PFSK-1 (cell line): ENCODE results near the gene ACSL5.

Experiments
- FOXP2 ChIP-seq: optimal IDR thresholded peaks from 2 replicates; pipeline ENCODE3; 2011; ENCODE audit warnings: borderline replicate concordance, control low read depth, inconsistent platforms; ENCODE audit not compliant: insufficient read depth; ENCODE audit errors: extremely low read length, extremely low read depth
- POLR2AphosphoS5 ChIP-seq: IDR thresholded peaks from 2 replicates; pipeline ENCODE4 v1.6.1; 2012; ENCODE audit warnings: low read depth, mild to moderate bottlenecking, control low read depth, low read length, moderate library complexity
- SIN3A ChIP-seq: IDR thresholded peaks from 2 replicates; pipeline ENCODE4 v1.6.1; 2012; ENCODE audit warnings: mild to moderate bottlenecking, low read length, moderate library complexity, borderline replicate concordance; ENCODE audit not compliant: insufficient read depth
- TAF1 ChIP-seq: IDR thresholded peaks from 2 replicates; pipeline ENCODE4 v1.6.1; 2012; ENCODE audit warnings: low read length, control low read depth, borderline replicate concordance; ENCODE audit not compliant: insufficient read depth
- TF ChIP-seq, protein P1 (sequence below), 2 experiments: IDR thresholded peaks; 2 replicates each; pipeline versions ENCODE4 v1.6.1 to v1.8.0; 2011 to 2012; ENCODE audit warnings: low read depth in 2 of 2, low read length in 2 of 2, control low read depth in 1 of 2, inconsistent platforms in 1 of 2, mild to moderate bottlenecking in 1 of 2, moderate library complexity in 1 of 2; ENCODE audit not compliant: insufficient read depth in 1 of 2

DNA sequence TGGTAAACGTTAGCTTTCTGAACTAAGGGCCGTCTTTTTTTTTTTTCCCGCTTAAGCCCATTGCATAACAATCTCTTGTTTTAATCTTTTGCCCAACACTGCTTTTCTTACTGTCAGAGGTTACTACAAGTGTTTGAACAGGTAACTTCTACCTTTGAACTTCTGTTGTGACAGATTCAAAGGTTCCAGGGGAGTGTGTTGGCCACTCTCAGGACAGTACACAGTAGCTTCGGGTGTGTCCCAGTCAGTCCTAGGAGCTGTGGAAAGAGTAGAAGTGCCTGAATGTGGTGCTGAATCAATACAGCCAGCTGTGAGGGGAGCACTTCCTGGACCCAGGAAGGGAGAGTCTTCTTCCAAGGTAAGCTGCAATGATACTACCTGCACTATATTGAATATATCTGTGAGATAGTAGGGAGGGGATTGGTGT lies at the start of gene ACSL5:
- no peak for TF ChIP-seq POLR2AphosphoS5
- TF ChIP-seq, protein P1, sequence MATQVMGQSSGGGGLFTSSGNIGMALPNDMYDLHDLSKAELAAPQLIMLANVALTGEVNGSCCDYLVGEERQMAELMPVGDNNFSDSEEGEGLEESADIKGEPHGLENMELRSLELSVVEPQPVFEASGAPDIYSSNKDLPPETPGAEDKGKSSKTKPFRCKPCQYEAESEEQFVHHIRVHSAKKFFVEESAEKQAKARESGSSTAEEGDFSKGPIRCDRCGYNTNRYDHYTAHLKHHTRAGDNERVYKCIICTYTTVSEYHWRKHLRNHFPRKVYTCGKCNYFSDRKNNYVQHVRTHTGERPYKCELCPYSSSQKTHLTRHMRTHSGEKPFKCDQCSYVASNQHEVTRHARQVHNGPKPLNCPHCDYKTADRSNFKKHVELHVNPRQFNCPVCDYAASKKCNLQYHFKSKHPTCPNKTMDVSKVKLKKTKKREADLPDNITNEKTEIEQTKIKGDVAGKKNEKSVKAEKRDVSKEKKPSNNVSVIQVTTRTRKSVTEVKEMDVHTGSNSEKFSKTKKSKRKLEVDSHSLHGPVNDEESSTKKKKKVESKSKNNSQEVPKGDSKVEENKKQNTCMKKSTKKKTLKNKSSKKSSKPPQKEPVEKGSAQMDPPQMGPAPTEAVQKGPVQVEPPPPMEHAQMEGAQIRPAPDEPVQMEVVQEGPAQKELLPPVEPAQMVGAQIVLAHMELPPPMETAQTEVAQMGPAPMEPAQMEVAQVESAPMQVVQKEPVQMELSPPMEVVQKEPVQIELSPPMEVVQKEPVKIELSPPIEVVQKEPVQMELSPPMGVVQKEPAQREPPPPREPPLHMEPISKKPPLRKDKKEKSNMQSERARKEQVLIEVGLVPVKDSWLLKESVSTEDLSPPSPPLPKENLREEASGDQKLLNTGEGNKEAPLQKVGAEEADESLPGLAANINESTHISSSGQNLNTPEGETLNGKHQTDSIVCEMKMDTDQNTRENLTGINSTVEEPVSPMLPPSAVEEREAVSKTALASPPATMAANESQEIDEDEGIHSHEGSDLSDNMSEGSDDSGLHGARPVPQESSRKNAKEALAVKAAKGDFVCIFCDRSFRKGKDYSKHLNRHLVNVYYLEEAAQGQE (IDR thresholded peaks at IDR 0.05; ENCODE audit: insufficient read depth in 1 of 2, low read depth in 2 of 2, low read length in 2 of 2), result no peak
- TF ChIP-seq FOXP2, result no peak
- TF ChIP-seq TAF1, result no peak
- no peak for TF ChIP-seq SIN3A
